HS-5 (cell line): ENCODE results near the gene KIF26B.
"Not testable (repeated sequence)": the region's sequence is repeated elsewhere in the genome, so short reads cannot be mapped to it uniquely, and the experiment has no call there.

ENCODE experiments used
- DNase-seq: peaks from one replicate; pipeline ENCODE4 v3.0.0-alpha.2; 2012; ENCODE audit warnings: low read depth

The KIF26B gene

GRCh38 chr1:245325922-245326795 lies 171.4 kb downstream of the KIF26B start:
- DNase-seq, result no peak

GRCh38 chr1:245327360-245327759 lies 172.6 kb downstream of the KIF26B start:
- no peak for DNase-seq

- no peak for DNase-seq
Observed at GRCh38 chr1:245327842-245328241, 173.1 kb downstream of the KIF26B start.

- no peak for DNase-seq
Observed at GRCh38 chr1:245330951-245331350, 176.2 kb downstream of the KIF26B start.

- no peak for DNase-seq
Observed at GRCh38 chr1:245332085-245332484, 177.3 kb downstream of the KIF26B start.

- no peak for DNase-seq
Observed at GRCh38 chr1:245332513-245332912, 177.7 kb downstream of the KIF26B start.

- no peak for DNase-seq
Observed at GRCh38 chr1:245334235-245334634, 179.4 kb downstream of the KIF26B start.

- no peak for DNase-seq
Observed at GRCh38 chr1:245334827-245335490, 180.2 kb downstream of the KIF26B start.

- DNase-seq, result not testable (repeated sequence)
Observed at GRCh38 chr1:245335684-245336083, 180.9 kb downstream of the KIF26B start.

GRCh38 chr1:245336149-245336983 lies 181.6 kb downstream of the KIF26B start:
- no peak for DNase-seq

GRCh38 chr1:245336984-245337355 lies 182.2 kb downstream of the KIF26B start:
- DNase-seq, result not testable (repeated sequence)

- DNase-seq, result no peak
Observed at GRCh38 chr1:245337829-245338484, 183.2 kb downstream of the KIF26B start.

- DNase-seq, result no peak
Observed at GRCh38 chr1:245338485-245338877, 183.7 kb downstream of the KIF26B start.

GRCh38 chr1:245341743-245342142 lies 187.0 kb downstream of the KIF26B start:
- no peak for DNase-seq

GRCh38 chr1:245345191-245345884 lies 190.6 kb downstream of the KIF26B start:
- no peak for DNase-seq

- no peak for DNase-seq
Observed at GRCh38 chr1:245348626-245349025, 193.8 kb downstream of the KIF26B start.

- no peak for DNase-seq
Observed at GRCh38 chr1:245353411-245353810, 198.6 kb downstream of the KIF26B start.

GRCh38 chr1:245353915-245354775 lies 199.4 kb downstream of the KIF26B start:
- DNase-seq, result no peak

GRCh38 chr1:245355851-245356630 lies 201.3 kb downstream of the KIF26B start:
- DNase-seq, result not testable (repeated sequence)
